HepG2 (cell line): ENCODE measurements around the gene CYTH2. TPM values are rescaled to one million over a fixed set of nuclear protein-coding genes. Genes with fewer than 3 reads are reported as not detected.

Experiments used
- ATF1 ChIP-seq: IDR thresholded peaks from 2 replicates; pipeline ENCODE4 v1.6.1; 2016; ENCODE audit warnings: mild to moderate bottlenecking, control low read depth
- HDAC6 ChIP-seq: fragments of 200-600 bp; sonication (generic); IDR thresholded peaks from 2 replicates; pipeline ENCODE4 v1.7.0; 2017; ENCODE audit warnings: mild to moderate bottlenecking, antibody characterized with exemption, low read length, low read depth
- POLR2AphosphoS5 ChIP-seq: IDR thresholded peaks from 2 replicates; pipeline ENCODE4 v1.6.1; 2012; ENCODE audit warnings: low read depth, low read length
- REL ChIP-seq: sonication (generic); formaldehyde crosslinking; conservative IDR thresholded peaks from 2 replicates; pipeline ENCODE4 v1.8.0; 2022; ENCODE audit warnings: mild to moderate bottlenecking, missing genetic modification reagents, moderate library complexity
- SMAD1 ChIP-seq: sonication (generic); formaldehyde crosslinking; IDR thresholded peaks from 2 replicates; pipeline ENCODE4 v1.4.0; 2020; ENCODE audit warnings: missing genetic modification reagents, low read depth, mild to moderate bottlenecking, borderline replicate concordance
- XRCC5 ChIP-seq: fragments of 200-400 bp; formaldehyde crosslinking; optimal IDR thresholded peaks from 2 replicates; pipeline ENCODE3; 2017; ENCODE audit warnings: mild to moderate bottlenecking, low read length
- ZNF264 ChIP-seq: sonication (generic); formaldehyde crosslinking; IDR thresholded peaks from 2 replicates; pipeline ENCODE4 v1.4.0; 2020; ENCODE audit warnings: missing genetic modification reagents
- ZNF484 ChIP-seq: sonication (generic); formaldehyde crosslinking; IDR thresholded peaks from 2 replicates; pipeline ENCODE4 v1.5.1; 2020; ENCODE audit warnings: mild to moderate bottlenecking, low read depth, missing genetic modification reagents, borderline replicate concordance
- ZNF891 ChIP-seq: sonication (generic); formaldehyde crosslinking; IDR thresholded peaks from 2 replicates; pipeline ENCODE4 v1.5.0; 2020; ENCODE audit warnings: mild to moderate bottlenecking, missing genetic modification reagents
- ZSCAN29 ChIP-seq: sonication (generic); formaldehyde crosslinking; conservative IDR thresholded peaks from 2 replicates; pipeline ENCODE4 v1.4.0; 2020; ENCODE audit warnings: mild to moderate bottlenecking, missing genetic modification reagents
- polyA plus RNA-seq, 8 experiments: library from polyadenylated mRNA; depleted of rRNA in 3 of 8; stranded (reverse) in 7 of 8; unstranded in 1 of 8; fragments of >200 nt; fragmentation: Illumina TruSeq in 4 of 8; extraction: Trizol in 4 of 8; gene quantifications; 2 replicates each; pipeline versions ENCODE4 v1.2.1 to v1.2.3, GENCODE V29; 2011 to 2016; ENCODE audit warnings: low read depth in 4 of 8, missing spikeins in 1 of 8, mixed read lengths in 1 of 8; ENCODE audit not compliant: insufficient read depth in 1 of 8
- total RNA-seq, 5 experiments: library from RNA; depleted of rRNA; stranded (reverse); fragments of >200 nt; fragmentation: Illumina TruSeq; extraction: Trizol; gene quantifications; 2 replicates each; pipeline ENCODE4 v1.2.3, GENCODE V29; 2016; ENCODE audit warnings: low read depth in 1 of 5
- TF ChIP-seq, protein P1 (sequence below): IDR thresholded peaks from 2 replicates; pipeline ENCODE4 v1.6.1; 2012; ENCODE audit warnings: low read depth, low read length, improper control_type of control experiment
- TF ChIP-seq, protein P2 (sequence below): sonication (generic); formaldehyde crosslinking; IDR thresholded peaks from 2 replicates; pipeline ENCODE4 v1.4.0; 2020; ENCODE audit warnings: mild to moderate bottlenecking, missing genetic modification reagents
- TF ChIP-seq, protein P3 (sequence below): sonication (generic); formaldehyde crosslinking; IDR thresholded peaks from 2 replicates; pipeline ENCODE4 v1.4.0; 2020; ENCODE audit warnings: mild to moderate bottlenecking, missing genetic modification reagents
- TF ChIP-seq, protein P4 (sequence below): sonication (generic); formaldehyde crosslinking; IDR thresholded peaks from 2 replicates; pipeline ENCODE4 v1.8.0; 2022; ENCODE audit warnings: low read depth, missing genetic modification reagents
- TF ChIP-seq, protein P5 (sequence below): sonication (generic); formaldehyde crosslinking; conservative IDR thresholded peaks from 2 replicates; pipeline ENCODE4 v1.4.0; 2020; ENCODE audit warnings: missing genetic modification reagents
- TF ChIP-seq, protein P6 (sequence below): sonication (generic); formaldehyde crosslinking; IDR thresholded peaks from 2 replicates; pipeline ENCODE4 v1.8.1; 2023; ENCODE audit warnings: mild to moderate bottlenecking, missing genetic modification reagents
- TF ChIP-seq, protein P7 (sequence below): IDR thresholded peaks from 2 replicates; pipeline ENCODE4 v1.6.1; 2016; ENCODE audit warnings: control low read depth
- TF ChIP-seq, protein P8 (sequence below), 2 experiments: fragments of 450-650 bp in 1 of 2; sonication (generic) in 1 of 2; formaldehyde crosslinking; IDR thresholded peaks; 2 replicates each; pipeline versions ENCODE4 v1.5.0 to v1.8.0; 2020 to 2022; ENCODE audit warnings: mild to moderate bottlenecking in 1 of 2, missing genetic modification reagents in 1 of 2

Gene CYTH2
- total and polyA plus RNA-seq, 2 of the 13 experiments (the other 11 are each of a cell fraction or from before 2014, with no cell fraction given), result 16.5 to 39.3 TPM

DNA sequence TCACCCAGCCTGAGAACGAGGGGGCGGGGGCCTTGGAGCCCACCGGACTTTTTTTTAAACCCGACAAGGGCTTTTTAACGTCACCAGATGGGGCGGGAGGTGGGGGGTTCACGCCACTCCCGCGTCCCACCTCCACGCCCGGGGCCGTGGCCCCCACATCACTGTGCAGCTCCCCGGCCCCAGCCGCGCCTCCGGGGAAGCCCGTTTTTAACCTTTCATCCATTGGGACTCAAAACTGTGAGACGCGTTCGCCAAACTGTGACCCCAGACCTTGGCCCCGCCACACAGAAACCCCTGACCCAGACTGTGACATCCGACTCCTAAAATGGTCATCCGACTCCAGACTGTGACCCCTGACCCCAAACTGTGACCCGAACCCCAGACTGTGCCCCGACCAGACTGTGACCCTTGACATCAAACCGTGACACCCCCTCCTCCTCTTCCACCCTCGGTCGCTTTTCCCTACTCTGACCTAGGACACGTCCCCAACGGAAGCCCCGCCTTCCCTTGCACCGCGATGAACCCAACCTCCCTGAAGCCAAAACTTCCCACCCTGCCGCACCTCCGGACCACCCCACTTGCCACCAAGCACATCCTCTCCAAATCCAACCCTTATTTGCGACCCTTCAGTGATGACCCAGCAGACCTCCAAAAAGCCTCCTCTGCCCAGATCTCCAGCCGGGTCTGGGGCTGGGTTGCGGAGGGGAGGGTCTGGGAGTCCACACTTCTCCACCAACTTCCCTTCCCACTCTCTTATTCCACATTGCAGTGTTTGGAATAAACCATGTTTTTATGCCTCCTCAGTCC, 24.8 kb upstream of the CYTH2 start (continued):
- TF ChIP-seq, protein P1, sequence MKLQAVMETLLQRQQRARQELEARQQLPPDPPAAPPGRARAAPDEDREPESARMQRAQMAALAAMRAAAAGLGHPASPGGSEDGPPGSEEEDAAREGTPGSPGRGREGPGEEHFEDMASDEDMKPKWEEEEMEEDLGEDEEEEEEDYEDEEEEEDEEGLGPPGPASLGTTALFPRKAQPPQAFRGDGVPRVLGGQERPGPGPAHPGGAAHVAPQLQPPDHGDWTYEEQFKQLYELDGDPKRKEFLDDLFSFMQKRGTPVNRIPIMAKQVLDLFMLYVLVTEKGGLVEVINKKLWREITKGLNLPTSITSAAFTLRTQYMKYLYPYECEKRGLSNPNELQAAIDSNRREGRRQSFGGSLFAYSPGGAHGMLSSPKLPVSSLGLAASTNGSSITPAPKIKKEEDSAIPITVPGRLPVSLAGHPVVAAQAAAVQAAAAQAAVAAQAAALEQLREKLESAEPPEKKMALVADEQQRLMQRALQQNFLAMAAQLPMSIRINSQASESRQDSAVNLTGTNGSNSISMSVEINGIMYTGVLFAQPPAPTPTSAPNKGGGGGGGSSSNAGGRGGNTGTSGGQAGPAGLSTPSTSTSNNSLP, result no peak
- TF ChIP-seq ZNF891 (CRISPR knock-in tag), result no peak
- TF ChIP-seq, protein P2, sequence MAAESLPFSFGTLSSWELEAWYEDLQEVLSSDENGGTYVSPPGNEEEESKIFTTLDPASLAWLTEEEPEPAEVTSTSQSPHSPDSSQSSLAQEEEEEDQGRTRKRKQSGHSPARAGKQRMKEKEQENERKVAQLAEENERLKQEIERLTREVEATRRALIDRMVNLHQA, result no peak
- TF ChIP-seq, protein P3, sequence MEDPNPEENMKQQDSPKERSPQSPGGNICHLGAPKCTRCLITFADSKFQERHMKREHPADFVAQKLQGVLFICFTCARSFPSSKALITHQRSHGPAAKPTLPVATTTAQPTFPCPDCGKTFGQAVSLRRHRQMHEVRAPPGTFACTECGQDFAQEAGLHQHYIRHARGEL (CRISPR knock-in tag), result no peak
- 0 out of 2 replicates have a peak, but pooled peaks have one; percentile 29 for TF ChIP-seq POLR2AphosphoS5
- TF ChIP-seq, protein P4, sequence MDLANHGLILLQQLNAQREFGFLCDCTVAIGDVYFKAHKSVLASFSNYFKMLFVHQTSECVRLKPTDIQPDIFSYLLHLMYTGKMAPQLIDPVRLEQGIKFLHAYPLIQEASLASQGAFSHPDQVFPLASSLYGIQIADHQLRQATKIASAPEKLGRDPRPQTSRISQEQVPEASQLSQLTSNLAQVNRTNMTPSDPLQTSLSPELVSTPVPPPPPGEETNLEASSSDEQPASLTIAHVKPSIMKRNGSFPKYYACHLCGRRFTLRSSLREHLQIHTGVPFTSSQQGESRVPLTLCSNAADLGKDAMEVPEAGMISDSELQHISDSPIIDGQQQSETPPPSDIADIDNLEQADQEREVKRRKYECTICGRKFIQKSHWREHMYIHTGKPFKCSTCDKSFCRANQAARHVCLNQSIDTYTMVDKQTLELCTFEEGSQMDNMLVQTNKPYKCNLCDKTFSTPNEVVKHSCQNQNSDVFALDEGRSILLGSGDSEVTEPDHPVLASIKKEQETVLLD (CRISPR knock-in tag), result no peak
- no peak for TF ChIP-seq REL (CRISPR knock-in tag)
- TF ChIP-seq, protein P5, sequence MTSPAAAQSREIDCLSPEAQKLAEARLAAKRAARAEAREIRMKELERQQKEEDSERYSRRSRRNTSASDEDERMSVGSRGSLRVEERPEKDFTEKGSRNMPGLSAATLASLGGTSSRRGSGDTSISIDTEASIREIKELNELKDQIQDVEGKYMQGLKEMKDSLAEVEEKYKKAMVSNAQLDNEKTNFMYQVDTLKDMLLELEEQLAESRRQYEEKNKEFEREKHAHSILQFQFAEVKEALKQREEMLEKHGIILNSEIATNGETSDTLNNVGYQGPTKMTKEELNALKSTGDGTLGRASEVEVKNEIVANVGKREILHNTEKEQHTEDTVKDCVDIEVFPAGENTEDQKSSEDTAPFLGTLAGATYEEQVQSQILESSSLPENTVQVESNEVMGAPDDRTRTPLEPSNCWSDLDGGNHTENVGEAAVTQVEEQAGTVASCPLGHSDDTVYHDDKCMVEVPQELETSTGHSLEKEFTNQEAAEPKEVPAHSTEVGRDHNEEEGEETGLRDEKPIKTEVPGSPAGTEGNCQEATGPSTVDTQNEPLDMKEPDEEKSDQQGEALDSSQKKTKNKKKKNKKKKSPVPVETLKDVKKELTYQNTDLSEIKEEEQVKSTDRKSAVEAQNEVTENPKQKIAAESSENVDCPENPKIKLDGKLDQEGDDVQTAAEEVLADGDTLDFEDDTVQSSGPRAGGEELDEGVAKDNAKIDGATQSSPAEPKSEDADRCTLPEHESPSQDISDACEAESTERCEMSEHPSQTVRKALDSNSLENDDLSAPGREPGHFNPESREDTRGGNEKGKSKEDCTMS (CRISPR knock-in tag), result no peak
- no peak for TF ChIP-seq ATF1 (CRISPR knock-in tag)
- no peak for TF ChIP-seq SMAD1
- TF ChIP-seq ZSCAN29 (CRISPR knock-in tag), result 0 out of 2 replicates have a peak, but pooled peaks have one; percentile 6
- TF ChIP-seq XRCC5, result no peak
- TF ChIP-seq, protein P6, sequence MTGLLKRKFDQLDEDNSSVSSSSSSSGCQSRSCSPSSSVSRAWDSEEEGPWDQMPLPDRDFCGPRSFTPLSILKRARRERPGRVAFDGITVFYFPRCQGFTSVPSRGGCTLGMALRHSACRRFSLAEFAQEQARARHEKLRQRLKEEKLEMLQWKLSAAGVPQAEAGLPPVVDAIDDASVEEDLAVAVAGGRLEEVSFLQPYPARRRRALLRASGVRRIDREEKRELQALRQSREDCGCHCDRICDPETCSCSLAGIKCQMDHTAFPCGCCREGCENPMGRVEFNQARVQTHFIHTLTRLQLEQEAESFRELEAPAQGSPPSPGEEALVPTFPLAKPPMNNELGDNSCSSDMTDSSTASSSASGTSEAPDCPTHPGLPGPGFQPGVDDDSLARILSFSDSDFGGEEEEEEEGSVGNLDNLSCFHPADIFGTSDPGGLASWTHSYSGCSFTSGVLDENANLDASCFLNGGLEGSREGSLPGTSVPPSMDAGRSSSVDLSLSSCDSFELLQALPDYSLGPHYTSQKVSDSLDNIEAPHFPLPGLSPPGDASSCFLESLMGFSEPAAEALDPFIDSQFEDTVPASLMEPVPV (CRISPR knock-in tag), result no peak
- no peak for TF ChIP-seq HDAC6
- no peak for TF ChIP-seq ZNF484 (CRISPR knock-in tag)
- TF ChIP-seq, protein P7, sequence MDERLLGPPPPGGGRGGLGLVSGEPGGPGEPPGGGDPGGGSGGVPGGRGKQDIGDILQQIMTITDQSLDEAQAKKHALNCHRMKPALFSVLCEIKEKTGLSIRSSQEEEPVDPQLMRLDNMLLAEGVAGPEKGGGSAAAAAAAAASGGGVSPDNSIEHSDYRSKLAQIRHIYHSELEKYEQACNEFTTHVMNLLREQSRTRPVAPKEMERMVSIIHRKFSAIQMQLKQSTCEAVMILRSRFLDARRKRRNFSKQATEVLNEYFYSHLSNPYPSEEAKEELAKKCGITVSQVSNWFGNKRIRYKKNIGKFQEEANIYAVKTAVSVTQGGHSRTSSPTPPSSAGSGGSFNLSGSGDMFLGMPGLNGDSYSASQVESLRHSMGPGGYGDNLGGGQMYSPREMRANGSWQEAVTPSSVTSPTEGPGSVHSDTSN (CRISPR knock-in tag), result no peak
- TF ChIP-seq, protein P8, sequence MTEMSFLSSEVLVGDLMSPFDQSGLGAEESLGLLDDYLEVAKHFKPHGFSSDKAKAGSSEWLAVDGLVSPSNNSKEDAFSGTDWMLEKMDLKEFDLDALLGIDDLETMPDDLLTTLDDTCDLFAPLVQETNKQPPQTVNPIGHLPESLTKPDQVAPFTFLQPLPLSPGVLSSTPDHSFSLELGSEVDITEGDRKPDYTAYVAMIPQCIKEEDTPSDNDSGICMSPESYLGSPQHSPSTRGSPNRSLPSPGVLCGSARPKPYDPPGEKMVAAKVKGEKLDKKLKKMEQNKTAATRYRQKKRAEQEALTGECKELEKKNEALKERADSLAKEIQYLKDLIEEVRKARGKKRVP (CRISPR knock-in tag; IDR thresholded peaks at IDR 0.05), result no peak
- TF ChIP-seq ZNF264 (CRISPR knock-in tag), result no peak
